ENCODE data around the gene CPA5. TPM values are rescaled to one million over a fixed set of nuclear protein-coding genes. Genes with fewer than 3 reads are reported as not detected.

The CPA5 gene
- total and polyA plus RNA-seq, 10 of the 15 experiments (the other 5 are each of a cell fraction or from before 2014, with no cell fraction given), result 0.06 to 0.52 (median 0.29) TPM; not detected in 2

- in situ Hi-C loops (cut with MboI) (no loop called here), intact Hi-C loops (cut with micrococcal nuclease; ENCODE audit: unreplicated experiment) (no loop called here)
- ATAC-seq, result no peak
- TF ChIP-seq ASH2L (IDR thresholded peaks at IDR 0.05; ENCODE audit: borderline replicate concordance, low read depth), result no peak
- TF ChIP-seq, protein P1, sequence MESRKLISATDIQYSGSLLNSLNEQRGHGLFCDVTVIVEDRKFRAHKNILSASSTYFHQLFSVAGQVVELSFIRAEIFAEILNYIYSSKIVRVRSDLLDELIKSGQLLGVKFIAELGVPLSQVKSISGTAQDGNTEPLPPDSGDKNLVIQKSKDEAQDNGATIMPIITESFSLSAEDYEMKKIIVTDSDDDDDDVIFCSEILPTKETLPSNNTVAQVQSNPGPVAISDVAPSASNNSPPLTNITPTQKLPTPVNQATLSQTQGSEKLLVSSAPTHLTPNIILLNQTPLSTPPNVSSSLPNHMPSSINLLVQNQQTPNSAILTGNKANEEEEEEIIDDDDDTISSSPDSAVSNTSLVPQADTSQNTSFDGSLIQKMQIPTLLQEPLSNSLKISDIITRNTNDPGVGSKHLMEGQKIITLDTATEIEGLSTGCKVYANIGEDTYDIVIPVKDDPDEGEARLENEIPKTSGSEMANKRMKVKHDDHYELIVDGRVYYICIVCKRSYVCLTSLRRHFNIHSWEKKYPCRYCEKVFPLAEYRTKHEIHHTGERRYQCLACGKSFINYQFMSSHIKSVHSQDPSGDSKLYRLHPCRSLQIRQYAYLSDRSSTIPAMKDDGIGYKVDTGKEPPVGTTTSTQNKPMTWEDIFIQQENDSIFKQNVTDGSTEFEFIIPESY (IDR thresholded peaks at IDR 0.05), result no peak
- no peak for TF ChIP-seq SRF (IDR thresholded peaks at IDR 0.05; ENCODE audit: low read depth in 2 of 2, low read length in 2 of 2)
- no peaks in the 10 kb centered on the region for H3K27me3 ChIP-seq (replicated peaks in 1 of 2; ENCODE audit: control insufficient read depth in 2 of 2, insufficient read depth in 2 of 2, low read length in 1 of 2)
- H3K9me3 ChIP-seq (replicated peaks; ENCODE audit: control insufficient read depth, insufficient read depth, low read length), result no peaks in the 10 kb centered on the region; the same call in 2 of the 3 replicates
- no peak for FAIRE-seq
- WGBS (ENCODE audit: insufficient coverage, insufficient replicate concordance, low lambda C conversion rate, missing lambda C conversion rate), result 85% methylated on average over 12 of the region's 13 CpGs
- H3K79me2 ChIP-seq (ENCODE audit: control insufficient read depth, insufficient read depth, low read length), result no peaks in the 10 kb centered on the region
- no peak overlapping the region for H3K9ac ChIP-seq (ENCODE audit: control insufficient read depth, insufficient read depth, low read length)
- no peaks in the 10 kb centered on the region for H4K20me1 ChIP-seq (ENCODE audit: control insufficient read depth, insufficient read depth)
- no peaks in the 10 kb centered on the region for H3K4me1 ChIP-seq (ENCODE audit: control insufficient read depth, insufficient read depth, low read length)
- no peak overlapping the region for H3K4me3 ChIP-seq
- H3K36me3 ChIP-seq (ENCODE audit: control insufficient read depth in 2 of 2, insufficient read depth in 2 of 2, low read length in 1 of 2), result no peaks in the 10 kb centered on the region
- ChIA-PET POLR2A (no interaction called here), CTCF (interaction anchor here (0.5 kb wide), 1 partner anchor 8 kb away, joined by 3 read pairs; no protein-coding TSS in a partner anchor), RAD21 (ENCODE audit: unreplicated experiment) (no interaction called here), SMC1A (ENCODE audit: uncharacterized antibody, unreplicated experiment) (no interaction called here)
- H3K27ac ChIP-seq (ENCODE audit: control insufficient read depth, insufficient read depth), result no peak overlapping the region
- no peak overlapping the region for H2AFZ ChIP-seq (ENCODE audit: control insufficient read depth, low read depth, low read length)
- BruUV-seq (replicated peaks), result no TSS peak
- no peak overlapping the region for H3K4me2 ChIP-seq (ENCODE audit: control insufficient read depth, insufficient read depth)
- DNase-seq (ENCODE audit: low read depth, low spot score), result no peak
Measured at GRCh38 chr7:130296221-130296951, 48.2 kb upstream of the CPA5 start.

All from GM12878 (cell line).